ENCODE measurements around the gene SLC22A2. TPM values are rescaled to one million over a fixed set of nuclear protein-coding genes. Genes with fewer than 3 reads are reported as not detected.

Gene SLC22A2
- total RNA-seq, 1 experiment from 2014 or later, result not detected

GRCh38 chr6:160256445-160256844 lies 2.2 kb downstream of the SLC22A2 start:
- CTCF ChIA-PET, result no interaction called here
- no peak overlapping the region for H3K27ac Mint-ChIP-seq (ENCODE audit: unreplicated experiment)
- H3K4me1 Mint-ChIP-seq (ENCODE audit: low read depth, unreplicated experiment), result peaks cover 51% of the 10 kb centered on the region
- no peaks in the 10 kb centered on the region for H3K9me3 Mint-ChIP-seq (ENCODE audit: low read depth, unreplicated experiment)
- no TSS peak for BruUV-seq (replicated peaks)
- peaks cover 6% of the 10 kb centered on the region for H3K36me3 Mint-ChIP-seq (ENCODE audit: insufficient read depth, unreplicated experiment)
- H3K4me3 Mint-ChIP-seq (ENCODE audit: low read depth, unreplicated experiment), result no peak overlapping the region
- no peaks in the 10 kb centered on the region for H3K27me3 Mint-ChIP-seq (ENCODE audit: unreplicated experiment)
- DNase-seq, result no peak
- intact Hi-C loops (cut with micrococcal nuclease; ENCODE audit: unreplicated experiment), result loop anchor here (10.0 kb wide), 1 partner anchor 562 kb away; the partner anchor contains the start of gene SOD2
- TF ChIP-seq CTCF (IDR thresholded peaks at IDR 0.05; ENCODE audit: unreplicated experiment), result no peak

GRCh38 chr6:160254467-160255312 lies 3.9 kb downstream of the SLC22A2 start:
- Mint-ChIP-seq H3K36me3 (ENCODE audit: insufficient read depth, unreplicated experiment) (peaks cover 6% of the 10 kb centered on the region), H3K9me3 (ENCODE audit: low read depth, unreplicated experiment) (no peaks in the 10 kb centered on the region), H3K27me3 (ENCODE audit: unreplicated experiment) (no peaks in the 10 kb centered on the region), H3K27ac (ENCODE audit: unreplicated experiment) (peak overlapping the region; percentile 87), H3K4me3 (ENCODE audit: low read depth, unreplicated experiment) (peak overlapping the region; percentile 34), H3K4me1 (ENCODE audit: low read depth, unreplicated experiment) (peaks cover 34% of the 10 kb centered on the region)
- CTCF ChIA-PET, result interaction anchor here (1.0 kb wide), 2 partner anchors 34 to 201 kb away, joined by 3 to 4 read pairs; no protein-coding TSS in a partner anchor
- TF ChIP-seq CTCF (IDR thresholded peaks at IDR 0.05; ENCODE audit: unreplicated experiment), result no peak
- intact Hi-C loops (cut with micrococcal nuclease; ENCODE audit: unreplicated experiment), result loop anchor here (2.0 to 10.0 kb wide), 3 partner anchors 18 to 560 kb away; partner anchors contain the start of gene SOD2
- DNase-seq, result peak; percentile 86
- BruUV-seq (replicated peaks), result no TSS peak

- Mint-ChIP-seq H3K9me3 (ENCODE audit: low read depth, unreplicated experiment) (peaks cover 2% of the 10 kb centered on the region), H3K27ac (ENCODE audit: unreplicated experiment) (peak overlapping the region; percentile 87), H3K4me3 (ENCODE audit: low read depth, unreplicated experiment) (no peak overlapping the region), H3K4me1 (ENCODE audit: low read depth, unreplicated experiment) (peaks cover 39% of the 10 kb centered on the region), H3K36me3 (ENCODE audit: insufficient read depth, unreplicated experiment) (peaks cover 6% of the 10 kb centered on the region), H3K27me3 (ENCODE audit: unreplicated experiment) (no peaks in the 10 kb centered on the region)
- DNase-seq, result peak; percentile 33
- TF ChIP-seq CTCF (IDR thresholded peaks at IDR 0.05; ENCODE audit: unreplicated experiment), result no peak
- CTCF ChIA-PET, result interaction anchor here (0.7 kb wide), 2 partner anchors 32 to 63 kb away, joined by 3 read pairs; no protein-coding TSS in a partner anchor
- no TSS peak for BruUV-seq (replicated peaks)
- intact Hi-C loops (cut with micrococcal nuclease; ENCODE audit: unreplicated experiment), result loop anchor here (1.0 to 10.0 kb wide), 4 partner anchors 17 to 559 kb away; partner anchors contain the start of gene SOD2
Measured at GRCh38 chr6:160253714-160254113, 4.9 kb downstream of the SLC22A2 start.

GRCh38 chr6:160253292-160253691 lies 5.3 kb downstream of the SLC22A2 start:
- Mint-ChIP-seq H3K9me3 (ENCODE audit: low read depth, unreplicated experiment) (peaks cover 3% of the 10 kb centered on the region), H3K27ac (ENCODE audit: unreplicated experiment) (peak overlapping the region; percentile 87), H3K36me3 (ENCODE audit: insufficient read depth, unreplicated experiment) (peaks cover 6% of the 10 kb centered on the region), H3K4me1 (ENCODE audit: low read depth, unreplicated experiment) (peaks cover 44% of the 10 kb centered on the region), H3K4me3 (ENCODE audit: low read depth, unreplicated experiment) (no peak overlapping the region), H3K27me3 (ENCODE audit: unreplicated experiment) (no peaks in the 10 kb centered on the region)
- intact Hi-C loops (cut with micrococcal nuclease; ENCODE audit: unreplicated experiment), result loop anchor here (1.0 to 10.0 kb wide), 2 partner anchors 32 to 558 kb away; partner anchors contain the start of gene SOD2
- no peak for DNase-seq
- TF ChIP-seq CTCF (IDR thresholded peaks at IDR 0.05; ENCODE audit: unreplicated experiment), result no peak
- no TSS peak for BruUV-seq (replicated peaks)
- CTCF ChIA-PET, result interaction anchor here (0.7 kb wide), 2 partner anchors 32 to 64 kb away, joined by 3 read pairs; no protein-coding TSS in a partner anchor
